ENCODE results near the gene SGIP1.
"Not testable (repeated sequence)": the region's sequence is repeated elsewhere in the genome, so short reads cannot be mapped to it uniquely, and the experiment has no call there.

SGIP1 gene

GRCh38 chr1:66682106-66682505 is 148.2 kb downstream of the SGIP1 start:
- DNase-seq (ENCODE audit: low spot score) = no peak

GRCh38 chr1:66684353-66684752 is 150.4 kb downstream of the SGIP1 start:
- DNase-seq (ENCODE audit: low spot score) = no peak

- DNase-seq (ENCODE audit: low spot score) = no peak
Measured at GRCh38 chr1:66685265-66685664, 151.3 kb downstream of the SGIP1 start.

DNA sequence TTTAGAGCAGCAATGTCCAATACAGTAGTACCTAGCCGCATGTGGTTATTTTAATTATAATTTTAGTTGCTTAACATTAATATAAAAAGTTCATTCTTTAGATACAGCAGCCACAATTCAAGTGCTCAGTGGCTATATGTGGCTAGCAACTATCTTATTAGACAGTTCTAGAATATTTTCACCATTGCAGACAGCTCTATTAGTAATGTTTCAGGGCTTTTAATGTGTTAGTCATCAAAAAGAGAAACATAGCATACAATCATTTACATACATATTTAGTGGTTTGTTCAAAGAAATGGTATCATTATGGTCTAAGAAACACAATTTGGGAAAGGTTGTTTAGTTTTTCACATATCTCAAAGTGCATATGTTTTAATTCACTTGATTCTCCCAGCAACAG is 151.7 kb downstream of the SGIP1 start:
- DNase-seq (ENCODE audit: low spot score) = no peak

- DNase-seq (ENCODE audit: low spot score) = no peak
Measured at GRCh38 chr1:66686406-66686805, 152.5 kb downstream of the SGIP1 start.

DNA sequence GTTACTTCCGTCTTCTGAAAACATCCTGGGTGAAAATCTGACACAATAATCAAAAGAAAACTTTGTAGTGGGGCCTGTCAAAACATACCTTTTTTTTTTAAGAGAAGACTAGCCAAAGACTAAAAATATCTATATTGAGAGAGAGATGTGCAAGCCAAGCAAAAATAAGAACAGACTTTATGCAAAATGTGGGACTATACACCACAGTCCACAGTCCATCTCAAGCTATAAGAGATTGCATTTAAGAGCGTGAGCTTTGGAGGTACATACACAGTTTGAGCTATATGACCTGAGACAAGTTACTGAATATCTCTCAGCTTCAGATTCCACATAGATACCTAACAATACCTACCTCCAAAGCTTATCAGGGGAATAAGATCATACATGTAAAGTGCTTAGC is 153.4 kb downstream of the SGIP1 start:
- no peak for DNase-seq (ENCODE audit: low spot score)

GRCh38 chr1:66690666-66691381 is 156.9 kb downstream of the SGIP1 start:
- no peak for DNase-seq (ENCODE audit: low spot score)

DNA sequence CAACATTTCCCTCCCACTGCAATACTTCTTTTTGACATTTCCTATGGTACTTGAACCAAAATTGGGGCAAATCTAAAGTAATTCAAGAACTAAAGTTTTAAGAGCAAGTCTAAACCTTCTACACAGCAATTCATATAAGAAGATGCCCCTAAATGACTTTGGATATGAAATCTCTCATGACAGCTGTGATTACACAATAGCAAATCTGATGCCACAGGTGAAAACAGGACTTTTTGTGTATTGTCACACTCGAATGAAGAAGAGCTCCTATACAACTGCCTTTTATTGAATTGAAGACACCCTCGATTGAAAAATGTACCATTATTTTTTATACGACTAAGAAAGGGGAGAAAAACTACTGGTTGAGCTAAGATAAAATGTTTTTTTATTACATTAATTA is 158.7 kb downstream of the SGIP1 start:
- no peak for DNase-seq (ENCODE audit: low spot score)

DNA sequence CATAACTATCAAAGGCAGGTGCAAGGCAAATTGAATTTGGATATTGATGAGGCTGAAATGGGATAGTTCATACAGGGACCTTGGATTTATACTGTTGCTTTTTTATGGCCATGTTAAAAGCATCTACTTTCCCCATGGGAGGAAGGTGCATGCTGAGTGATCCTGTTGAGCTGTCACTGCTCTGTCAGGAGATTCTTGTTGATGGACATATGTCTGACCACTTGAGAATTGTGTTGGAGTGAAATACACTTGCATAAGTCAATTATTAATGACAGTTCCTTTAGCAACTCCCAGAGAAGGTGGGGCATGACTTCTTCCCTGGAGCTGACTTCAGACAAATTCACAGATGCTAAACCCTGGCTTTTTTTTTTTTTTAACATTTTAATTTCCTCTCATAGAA is 159.9 kb downstream of the SGIP1 start:
- no peak for DNase-seq (ENCODE audit: low spot score)

GRCh38 chr1:66695116-66695515 is 161.2 kb downstream of the SGIP1 start:
- peak; percentile 19 for DNase-seq (ENCODE audit: low spot score)

DNA sequence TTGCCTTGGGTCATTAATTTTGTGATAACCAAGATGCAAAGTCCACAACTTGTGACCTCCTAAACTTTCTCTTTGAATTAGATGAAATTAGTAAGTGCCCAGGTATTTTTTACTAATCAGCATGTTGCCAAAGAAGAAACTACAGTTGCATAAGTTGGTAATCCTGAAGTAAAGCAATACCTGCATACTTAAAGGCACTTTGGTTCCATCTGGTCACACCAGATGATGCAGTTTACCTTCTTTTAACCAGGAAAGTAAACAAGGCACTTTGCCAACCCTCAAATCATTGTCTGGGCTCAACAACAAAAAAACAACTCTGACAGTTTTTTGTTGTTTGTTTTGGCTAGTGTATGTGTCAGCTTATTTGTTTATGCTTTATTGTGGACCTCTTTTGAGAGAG is 162.8 kb downstream of the SGIP1 start:
- DNase-seq (ENCODE audit: low spot score) = no peak

DNA sequence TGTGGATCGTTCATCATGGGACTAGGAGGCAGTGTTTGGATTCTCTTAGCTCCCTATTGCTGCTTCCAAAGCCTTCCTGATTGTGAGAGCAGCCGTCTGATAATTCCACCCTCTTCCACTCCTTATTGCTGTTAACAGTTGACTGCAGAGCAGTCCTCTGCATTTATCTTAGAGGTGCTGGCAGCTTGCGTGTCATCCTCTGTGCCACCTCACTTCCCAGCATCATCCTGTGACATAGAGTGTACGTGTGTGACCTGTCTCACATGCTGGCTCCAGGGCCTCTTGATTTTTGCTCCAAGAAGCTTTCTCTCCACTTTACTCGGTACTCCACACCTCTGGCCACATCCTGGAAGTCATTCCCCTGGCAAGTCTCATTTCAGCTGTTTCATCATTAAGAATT is 165.3 kb downstream of the SGIP1 start:
- no peak for DNase-seq (ENCODE audit: low spot score)

GRCh38 chr1:66704177-66704875 is 170.4 kb downstream of the SGIP1 start:
- no peak for DNase-seq (ENCODE audit: low spot score)

- no peak for DNase-seq (ENCODE audit: low spot score)
Measured at GRCh38 chr1:66705110-66705509, 171.2 kb downstream of the SGIP1 start.

DNA sequence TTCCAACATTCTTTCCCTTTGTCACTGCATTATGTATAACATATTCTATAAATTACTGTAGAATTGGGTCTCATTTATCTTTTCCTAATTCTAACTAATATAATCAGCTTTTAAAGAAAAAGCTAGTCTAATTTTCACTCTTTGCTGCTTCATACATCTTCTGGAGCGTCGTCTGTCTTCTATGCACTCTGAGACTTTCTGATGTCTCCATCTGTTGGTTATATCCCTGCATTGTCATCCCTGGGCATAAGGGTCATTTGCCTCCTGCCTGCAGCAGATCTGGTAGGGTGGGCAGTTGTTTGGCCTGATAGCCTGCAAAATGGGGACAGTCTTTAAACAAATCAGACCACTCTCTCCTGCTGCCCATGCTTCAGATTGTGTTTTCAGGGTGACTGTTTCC is 177.5 kb downstream of the SGIP1 start:
- no peak for DNase-seq (ENCODE audit: low spot score)

GRCh38 chr1:66712839-66713238 is 178.9 kb downstream of the SGIP1 start:
- DNase-seq (ENCODE audit: low spot score) = no peak

GRCh38 chr1:66723985-66724384 is 190.0 kb downstream of the SGIP1 start:
- DNase-seq (ENCODE audit: low spot score) = no peak

DNA sequence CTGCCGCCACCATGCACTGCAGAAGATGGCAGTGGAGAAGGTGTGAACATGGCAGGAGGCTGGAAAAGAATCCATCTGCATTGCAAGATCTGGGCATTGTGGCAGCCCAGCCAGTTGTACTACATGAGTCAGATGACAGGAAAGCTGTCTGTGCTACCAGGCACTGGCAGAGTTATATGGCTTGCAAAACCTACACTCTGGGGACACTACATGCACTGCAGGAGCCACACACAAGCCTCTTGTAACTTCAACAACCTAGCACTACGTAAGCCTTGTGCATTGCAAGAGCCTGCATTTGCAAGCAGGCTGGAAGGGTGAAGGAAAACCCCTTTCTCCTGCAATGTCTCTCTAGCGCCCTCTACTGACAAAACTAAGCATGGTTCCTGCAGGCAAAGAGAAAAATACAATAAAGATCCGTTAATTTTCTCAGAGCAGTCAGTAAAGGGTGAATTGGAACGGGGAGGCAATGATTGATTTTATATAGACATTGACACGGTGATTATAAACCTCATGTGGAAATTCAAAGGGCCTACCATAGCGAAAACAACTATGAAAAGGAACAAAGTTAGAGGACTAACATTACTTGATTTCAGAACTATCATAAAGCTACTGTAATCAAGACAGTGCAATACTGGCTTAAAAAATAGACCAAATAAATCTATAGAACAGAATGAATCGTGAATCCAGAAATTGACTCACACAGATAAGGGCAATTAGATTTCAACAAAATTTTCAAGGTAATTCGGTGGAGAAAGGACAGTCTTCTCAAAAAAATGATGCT is 192.1 kb downstream of the SGIP1 start:
- DNase-seq (ENCODE audit: low spot score) = peak; percentile 56

- DNase-seq (ENCODE audit: low spot score) = no peak
Measured at GRCh38 chr1:66728021-66728420, 194.1 kb downstream of the SGIP1 start.

GRCh38 chr1:66728716-66729115 is 194.8 kb downstream of the SGIP1 start:
- not testable (repeated sequence) for DNase-seq (ENCODE audit: low spot score)

DNA sequence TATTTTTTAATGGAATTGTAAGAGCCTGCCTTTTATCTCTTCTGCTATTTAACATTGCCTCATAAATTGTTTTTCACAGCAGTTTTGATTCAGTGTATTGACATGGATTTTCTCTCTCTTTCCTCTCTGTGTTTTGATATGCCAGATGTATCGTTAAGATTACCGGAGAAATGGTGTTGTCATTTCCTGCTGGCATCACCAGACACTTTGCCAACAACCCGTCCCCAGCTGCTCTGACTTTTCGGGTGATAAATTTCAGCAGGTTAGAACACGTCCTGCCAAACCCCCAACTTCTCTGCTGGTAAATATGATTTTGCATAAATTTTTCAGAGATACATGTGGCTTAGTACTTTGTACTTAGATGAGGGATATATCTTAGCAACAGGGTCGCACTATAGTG is 195.2 kb downstream of the SGIP1 start:
- no peak for DNase-seq (ENCODE audit: low spot score)

- no peak for DNase-seq (ENCODE audit: low spot score)
Measured at GRCh38 chr1:66729523-66729922, 195.6 kb downstream of the SGIP1 start.

DNA sequence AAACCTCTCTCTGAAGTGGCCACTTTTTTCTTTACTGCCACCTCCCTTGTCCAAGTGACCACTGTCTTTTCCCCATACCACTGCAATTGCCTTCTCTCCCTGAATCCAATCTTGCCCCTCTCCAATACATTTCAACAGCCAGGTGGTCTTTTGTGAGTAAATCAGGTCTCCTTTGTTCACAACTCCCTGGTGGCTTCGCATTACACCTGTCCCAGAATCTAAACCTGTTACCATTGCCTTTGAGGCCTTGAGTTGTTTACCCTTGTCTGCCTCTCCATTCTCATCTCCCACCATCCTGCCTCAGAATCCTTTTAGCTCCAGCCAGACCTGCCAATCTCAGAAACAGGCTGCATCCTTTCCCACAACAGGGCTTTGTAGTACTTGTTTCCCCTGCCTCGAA is 196.5 kb downstream of the SGIP1 start:
- no peak for DNase-seq (ENCODE audit: low spot score)
